Stimulated activated memory B cell treated with anti-CD40 and anti-IgM and Interleukin-4, amounts not matched to agents 10 μg/mL and 1 μg/mL and 100 μg/mL, for 72 hours (primary cell): ENCODE measurements around the gene PABPN1L.
"Not testable (repeated sequence)": the region's sequence is repeated elsewhere in the genome, so short reads cannot be mapped to it uniquely, and the experiment has no call there.

Experiments used
- ATAC-seq: fragments of 150-1000 bp; cut with Tn5 transposase; 2 replicates; pipeline ENCODE4 v1.10.0; 2021
- H3K27ac Mint-ChIP-seq: one replicate; pipeline ENCODE4 v1.8.0; 2022; ENCODE audit warnings: mild to moderate bottlenecking, mixed read lengths
- H3K27me3 Mint-ChIP-seq: one replicate; pipeline ENCODE4 v1.8.0; 2022; ENCODE audit warnings: mixed read lengths
- H3K36me3 Mint-ChIP-seq: one replicate; pipeline ENCODE4 v1.8.0; 2022; ENCODE audit warnings: mixed read lengths
- H3K4me1 Mint-ChIP-seq: one replicate; pipeline ENCODE4 v1.8.0; 2022; ENCODE audit warnings: mixed read lengths
- H3K4me3 Mint-ChIP-seq: one replicate; pipeline ENCODE4 v1.8.0; 2022; ENCODE audit warnings: mild to moderate bottlenecking, moderate library complexity, mixed read lengths
- H3K9me3 Mint-ChIP-seq: one replicate; pipeline ENCODE4 v1.8.0; 2022; ENCODE audit warnings: mixed read lengths

The PABPN1L gene

DNA sequence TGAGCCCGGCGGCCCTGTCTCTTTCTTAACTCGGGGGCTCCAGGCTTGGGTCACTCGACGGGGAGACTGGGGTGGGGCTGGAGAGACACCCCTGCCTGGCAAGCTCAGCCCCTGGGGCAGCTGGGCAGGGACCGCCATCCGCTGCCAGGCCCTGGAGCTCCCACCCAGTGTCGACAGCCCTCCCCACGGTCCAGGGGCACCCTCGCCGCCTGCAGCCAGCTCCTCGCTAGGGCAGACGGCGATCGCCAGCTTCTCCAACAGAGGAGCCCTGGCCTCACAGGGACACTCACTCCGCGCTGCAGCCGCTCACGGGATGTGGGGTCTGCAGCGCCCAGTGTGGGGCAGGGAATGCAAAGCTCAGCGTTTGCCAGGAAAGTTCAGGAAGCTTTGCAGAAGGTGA is 38.7 kb downstream of the PABPN1L start:
- Mint-ChIP-seq H3K4me3 (no peak overlapping the region), H3K4me1 (no peaks in the 10 kb centered on the region), H3K27ac (no peak overlapping the region), H3K36me3 (peaks cover 27% of the 10 kb centered on the region), H3K27me3 (no peaks in the 10 kb centered on the region), H3K9me3 (no peaks in the 10 kb centered on the region)
- ATAC-seq: no peak

DNA sequence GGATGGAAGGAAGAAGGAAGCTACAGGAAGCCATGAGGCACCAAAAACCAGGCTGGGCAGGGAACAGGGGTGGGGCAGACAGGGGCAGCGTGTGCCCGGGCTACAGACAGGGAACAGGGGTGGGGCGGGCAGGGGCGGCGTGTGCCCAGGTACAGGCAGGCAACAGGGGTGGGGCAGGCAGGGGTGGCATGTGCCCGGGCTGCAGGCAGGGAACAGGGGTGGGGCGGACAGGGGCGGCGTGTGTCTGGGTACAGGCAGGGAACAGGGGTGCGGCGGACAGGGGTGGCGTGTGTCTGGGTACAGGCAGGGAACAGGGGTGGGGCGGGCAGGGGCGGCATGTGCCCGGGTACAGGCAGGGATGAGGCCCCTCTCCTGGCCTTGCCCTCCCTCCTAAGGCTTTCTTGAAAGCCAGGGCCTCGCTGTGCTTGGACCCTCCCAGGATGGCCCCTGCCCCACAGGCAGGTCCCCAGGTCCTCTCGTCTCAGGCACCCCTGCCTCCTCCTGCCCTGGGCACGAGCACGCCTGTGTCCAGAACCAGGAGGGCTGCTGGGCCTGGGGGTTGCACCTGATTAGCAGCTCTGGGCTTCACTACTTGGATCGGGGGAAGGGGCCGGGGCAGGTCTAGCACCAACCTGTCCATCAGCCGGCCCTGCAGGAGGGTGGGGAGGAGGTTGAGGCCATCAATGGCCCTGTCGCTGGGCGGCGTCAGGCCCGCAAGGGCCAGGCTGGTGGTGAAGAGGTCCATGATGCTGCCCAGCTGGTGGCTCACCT is 40.2 kb downstream of the PABPN1L start:
- H3K4me3 Mint-ChIP-seq: no peak overlapping the region
- H3K27ac Mint-ChIP-seq: no peak overlapping the region
- peak; percentile 56 for ATAC-seq
- H3K27me3 Mint-ChIP-seq: no peaks in the 10 kb centered on the region
- peaks cover 38% of the 10 kb centered on the region for H3K36me3 Mint-ChIP-seq
- H3K4me1 Mint-ChIP-seq: no peaks in the 10 kb centered on the region
- H3K9me3 Mint-ChIP-seq: no peaks in the 10 kb centered on the region

- H3K27me3 Mint-ChIP-seq: no peaks in the 10 kb centered on the region
- no peak overlapping the region for H3K27ac Mint-ChIP-seq
- ATAC-seq: peak; percentile 53
- peaks cover 33% of the 10 kb centered on the region for H3K36me3 Mint-ChIP-seq
- H3K9me3 Mint-ChIP-seq: no peaks in the 10 kb centered on the region
- no peak overlapping the region for H3K4me3 Mint-ChIP-seq
- H3K4me1 Mint-ChIP-seq: no peaks in the 10 kb centered on the region
These were observed 41.3 kb downstream of the PABPN1L start for GRCh38 chr16:88825146-88825545.

- H3K27me3 Mint-ChIP-seq: no peaks in the 10 kb centered on the region
- H3K4me3 Mint-ChIP-seq: no peak overlapping the region
- no peak for ATAC-seq
- peaks cover 29% of the 10 kb centered on the region for H3K36me3 Mint-ChIP-seq
- no peaks in the 10 kb centered on the region for H3K4me1 Mint-ChIP-seq
- no peaks in the 10 kb centered on the region for H3K9me3 Mint-ChIP-seq
- H3K27ac Mint-ChIP-seq: no peak overlapping the region
These were observed 42.0 kb downstream of the PABPN1L start for GRCh38 chr16:88824256-88825077.

DNA sequence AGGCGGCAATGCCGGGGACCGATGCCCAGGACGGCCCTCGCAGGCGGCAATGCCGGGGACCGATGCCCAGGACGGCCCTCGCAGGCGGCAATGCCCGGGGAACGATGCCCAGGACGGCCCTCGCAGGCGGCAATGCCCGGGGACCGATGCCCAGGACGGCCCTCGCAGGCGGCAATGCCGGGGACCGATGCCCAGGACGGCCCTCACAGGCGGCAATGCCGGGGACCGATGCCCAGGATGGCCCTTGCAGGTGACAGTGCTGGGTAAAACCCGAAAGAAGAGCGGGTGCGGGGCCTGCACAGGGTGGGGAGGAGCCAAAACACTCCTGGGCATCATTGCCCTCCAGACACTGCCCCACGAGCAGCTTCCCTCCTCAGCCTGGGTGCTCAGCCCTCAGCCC is 42.8 kb downstream of the PABPN1L start:
- H3K27ac Mint-ChIP-seq, H3K4me3 Mint-ChIP-seq: not testable (repeated sequence)

GRCh38 chr16:88822281-88823040 is 44.0 kb downstream of the PABPN1L start:
- ATAC-seq: no peak
- H3K27me3 Mint-ChIP-seq: no peaks in the 10 kb centered on the region
- H3K9me3 Mint-ChIP-seq: no peaks in the 10 kb centered on the region
- H3K27ac Mint-ChIP-seq: no peak overlapping the region
- peaks cover 22% of the 10 kb centered on the region for H3K36me3 Mint-ChIP-seq
- no peaks in the 10 kb centered on the region for H3K4me1 Mint-ChIP-seq
- no peak overlapping the region for H3K4me3 Mint-ChIP-seq

More for the DNA sequence above, 42.8 kb downstream of the PABPN1L start:
- H3K9me3 Mint-ChIP-seq, ATAC-seq, H3K4me1 Mint-ChIP-seq, H3K27me3 Mint-ChIP-seq: not testable (repeated sequence)
- peaks cover 22% of the 10 kb centered on the region for H3K36me3 Mint-ChIP-seq

DNA sequence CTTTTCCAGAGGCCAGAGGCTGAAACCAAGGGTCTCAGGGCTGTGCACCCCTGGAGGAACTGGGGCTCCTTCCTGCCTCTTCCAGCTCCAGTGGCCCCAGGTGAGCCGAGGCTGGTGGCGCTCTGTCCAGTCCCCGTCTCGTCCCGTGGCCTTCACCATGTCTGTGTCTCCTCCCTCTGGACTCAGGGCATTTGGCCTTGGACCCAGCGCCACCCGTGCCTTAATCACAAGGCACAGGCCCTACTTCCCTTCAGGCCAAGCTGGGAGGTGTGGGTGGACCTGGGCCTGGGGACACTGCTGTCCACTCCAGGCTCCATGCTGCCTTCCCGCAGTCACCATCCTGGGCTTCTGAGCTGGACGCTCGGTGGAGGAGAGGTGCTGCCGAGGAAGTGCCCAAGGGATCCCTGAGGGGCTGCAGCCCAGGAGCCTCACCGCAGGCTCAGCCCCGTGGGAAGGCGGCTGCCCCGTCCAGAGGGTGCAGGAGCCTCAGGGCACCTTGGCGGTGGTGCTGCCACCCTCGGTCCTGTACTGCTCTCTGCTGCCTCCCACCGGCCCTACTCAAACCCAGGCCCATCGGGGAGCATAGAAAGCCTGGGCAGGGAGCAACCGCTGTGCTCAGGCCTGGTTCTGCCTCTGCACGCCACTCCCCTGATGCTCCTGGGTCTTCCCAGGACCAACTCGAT is 45.2 kb downstream of the PABPN1L start:
- Mint-ChIP-seq H3K9me3 (no peaks in the 10 kb centered on the region), H3K27me3 (no peaks in the 10 kb centered on the region), H3K4me1 (no peaks in the 10 kb centered on the region), H3K27ac (no peak overlapping the region), H3K36me3 (peaks cover 22% of the 10 kb centered on the region), H3K4me3 (no peak overlapping the region)
- no peak for ATAC-seq

- no peak overlapping the region for H3K27ac Mint-ChIP-seq
- H3K36me3 Mint-ChIP-seq: peaks cover 16% of the 10 kb centered on the region
- no peaks in the 10 kb centered on the region for H3K4me1 Mint-ChIP-seq
- H3K27me3 Mint-ChIP-seq: no peaks in the 10 kb centered on the region
- H3K4me3 Mint-ChIP-seq: no peak overlapping the region
- no peaks in the 10 kb centered on the region for H3K9me3 Mint-ChIP-seq
- ATAC-seq: no peak
These were observed 46.0 kb downstream of the PABPN1L start for GRCh38 chr16:88820385-88821025.

DNA sequence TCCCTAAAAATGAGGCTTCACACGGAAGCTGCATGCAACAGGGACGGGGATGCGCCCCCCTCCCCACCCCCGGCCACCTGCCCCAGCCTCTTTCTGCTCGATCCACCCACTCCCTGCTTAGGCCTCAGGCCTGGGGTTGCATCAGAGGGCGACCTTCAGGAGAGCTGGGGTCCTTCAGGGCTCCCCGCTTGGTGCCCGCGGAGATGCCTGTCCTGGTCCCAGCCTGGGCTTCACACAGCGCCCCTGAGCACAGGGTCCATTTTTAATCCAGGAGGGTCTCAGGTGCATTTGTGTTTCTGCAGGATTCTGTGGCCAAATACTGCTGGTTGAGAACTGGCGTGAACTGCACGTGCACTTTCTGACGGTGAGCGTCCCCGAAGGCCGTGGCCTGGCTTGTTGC is 47.3 kb downstream of the PABPN1L start:
- H3K27me3 Mint-ChIP-seq: no peaks in the 10 kb centered on the region
- no peak for ATAC-seq
- H3K27ac Mint-ChIP-seq: no peak overlapping the region
- H3K4me3 Mint-ChIP-seq: no peak overlapping the region
- peaks cover 16% of the 10 kb centered on the region for H3K36me3 Mint-ChIP-seq
- H3K4me1 Mint-ChIP-seq: no peaks in the 10 kb centered on the region
- H3K9me3 Mint-ChIP-seq: no peaks in the 10 kb centered on the region

- ATAC-seq: no peak
- H3K27me3 Mint-ChIP-seq: no peaks in the 10 kb centered on the region
- peaks cover 16% of the 10 kb centered on the region for H3K36me3 Mint-ChIP-seq
- H3K27ac Mint-ChIP-seq: no peak overlapping the region
- H3K4me1 Mint-ChIP-seq: no peaks in the 10 kb centered on the region
- H3K9me3 Mint-ChIP-seq: no peaks in the 10 kb centered on the region
- no peak overlapping the region for H3K4me3 Mint-ChIP-seq
These were observed 47.9 kb downstream of the PABPN1L start for GRCh38 chr16:88818575-88818874.

DNA sequence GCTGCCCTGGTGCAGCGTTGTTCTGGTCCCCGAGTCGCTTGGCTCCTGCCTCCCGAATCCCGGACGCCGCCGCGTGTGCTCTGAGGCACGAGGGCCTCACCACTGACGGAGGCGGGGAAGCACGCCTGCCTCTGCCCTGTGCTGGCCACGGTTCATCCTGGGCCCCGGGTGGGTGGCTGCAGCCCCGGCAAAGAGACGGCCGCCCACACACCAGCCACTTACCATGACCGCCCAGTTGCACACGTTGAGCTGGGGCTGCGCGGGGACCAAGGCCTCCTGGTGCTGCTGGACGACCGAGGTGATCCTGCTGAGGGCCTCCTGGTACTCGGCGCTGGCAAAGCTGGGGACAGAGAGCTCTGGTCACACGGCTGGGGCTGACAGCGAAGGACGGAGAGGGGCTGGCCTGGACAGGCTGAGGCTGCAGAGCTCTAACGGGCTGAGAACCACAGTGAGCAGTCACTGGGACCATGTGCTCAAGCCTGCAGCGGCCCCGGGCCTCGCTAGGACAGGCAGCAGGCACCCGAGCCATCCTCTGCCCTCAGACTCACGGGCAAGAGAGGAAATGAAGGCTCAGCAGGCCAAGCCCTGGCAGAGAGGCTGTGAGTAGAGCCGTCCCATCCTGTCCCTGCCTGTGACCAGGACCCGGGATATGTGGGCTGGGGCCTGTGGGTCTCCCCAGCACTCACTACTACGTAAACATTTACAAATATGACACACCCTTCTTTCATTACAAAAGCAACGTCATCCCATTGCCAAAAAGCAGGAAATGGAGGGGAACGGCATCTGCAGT is 48.5 kb downstream of the PABPN1L start:
- H3K4me1 Mint-ChIP-seq: no peaks in the 10 kb centered on the region
- peaks cover 14% of the 10 kb centered on the region for H3K36me3 Mint-ChIP-seq
- ATAC-seq: no peak
- no peak overlapping the region for H3K27ac Mint-ChIP-seq
- H3K9me3 Mint-ChIP-seq: no peaks in the 10 kb centered on the region
- H3K4me3 Mint-ChIP-seq: no peak overlapping the region
- no peaks in the 10 kb centered on the region for H3K27me3 Mint-ChIP-seq

DNA sequence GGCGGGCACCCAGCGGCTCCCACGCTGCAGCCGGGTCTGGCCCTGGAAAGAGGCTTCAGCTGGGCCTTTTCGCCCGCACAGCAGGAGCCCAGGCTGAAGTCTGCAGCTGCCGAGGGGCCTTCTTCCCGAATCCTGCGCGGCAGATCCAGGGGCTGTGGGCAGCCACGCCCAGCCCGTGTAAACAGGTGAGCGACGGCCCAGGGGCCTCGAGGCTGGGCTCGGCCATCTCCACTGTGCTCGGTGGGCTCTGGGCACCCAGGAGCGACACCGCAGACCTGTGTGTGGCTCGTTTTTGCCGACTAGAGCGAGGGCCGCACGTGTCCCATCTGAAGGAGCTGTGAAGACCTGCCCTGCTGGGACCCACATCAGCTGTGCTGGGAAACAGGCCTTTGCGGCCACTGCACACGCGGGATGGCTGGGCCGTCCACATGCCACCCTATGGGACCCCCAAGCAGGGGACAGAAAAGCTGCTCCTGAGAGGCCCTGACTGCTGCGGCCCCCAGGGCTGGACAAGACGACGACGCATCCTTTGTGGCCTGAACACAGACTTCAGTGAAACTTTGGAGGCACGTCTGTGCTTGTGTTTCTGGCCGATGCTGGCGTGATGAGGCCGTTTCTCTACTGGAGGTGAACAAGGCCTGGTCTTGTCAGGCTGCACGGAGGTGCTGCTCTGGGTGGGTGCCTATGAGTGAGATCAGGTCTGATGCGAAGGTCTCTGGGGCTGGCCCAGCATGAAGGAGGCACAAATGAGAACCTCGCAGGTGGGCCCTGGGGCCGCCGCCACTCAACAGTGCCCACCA is 49.5 kb downstream of the PABPN1L start:
- Mint-ChIP-seq H3K27me3 (no peaks in the 10 kb centered on the region), H3K4me3 (no peak overlapping the region), H3K4me1 (peaks cover 3% of the 10 kb centered on the region), H3K9me3 (no peaks in the 10 kb centered on the region), H3K27ac (no peak overlapping the region), H3K36me3 (peaks cover 3% of the 10 kb centered on the region)
- no peak for ATAC-seq

DNA sequence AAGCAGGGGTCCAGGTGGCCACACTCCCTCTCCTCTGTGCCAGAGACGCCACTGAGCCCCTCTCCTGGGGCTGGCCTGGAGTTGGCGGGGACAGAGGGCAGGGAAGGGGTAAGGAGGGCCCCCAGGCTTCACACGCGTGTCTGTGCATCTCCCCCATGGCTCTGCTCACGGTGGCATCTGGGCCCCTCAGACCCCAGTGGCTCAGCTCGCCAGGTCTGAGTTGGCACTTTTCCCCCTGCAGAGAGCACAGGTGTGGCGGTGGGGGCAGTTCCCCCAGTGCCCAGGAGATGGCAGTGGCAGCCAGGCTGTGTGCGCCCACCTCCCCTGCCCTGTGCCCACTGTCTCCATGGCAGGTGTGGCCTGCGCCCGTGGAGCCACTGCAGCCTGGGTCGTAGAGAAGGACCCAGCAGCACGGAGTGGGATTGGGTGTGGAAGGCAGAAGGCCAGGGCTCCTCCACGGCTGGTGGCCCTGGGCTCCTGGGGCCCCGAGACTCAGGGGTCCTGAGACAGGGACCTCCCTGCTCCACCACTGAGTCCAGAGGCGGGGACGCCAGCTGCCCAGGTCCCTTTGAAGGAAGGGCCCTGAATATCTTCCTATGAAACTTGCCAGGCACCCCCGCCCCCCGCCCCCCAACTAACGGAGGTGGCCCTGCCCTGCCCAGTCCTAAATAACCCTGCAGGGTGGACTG is 50.4 kb downstream of the PABPN1L start:
- Mint-ChIP-seq H3K27ac (no peak overlapping the region), H3K27me3 (no peaks in the 10 kb centered on the region), H3K9me3 (no peaks in the 10 kb centered on the region), H3K4me3 (no peak overlapping the region), H3K4me1 (peaks cover 9% of the 10 kb centered on the region), H3K36me3 (no peaks in the 10 kb centered on the region)
- ATAC-seq: peak; percentile 29
